WI38 (cell line): ENCODE results near the gene NOL7.
A peak's percentile ranks its signal among the peaks of the same experiment; 100 is the strongest.

Source experiments
- H3K4me3 ChIP-seq: 2 replicates; pipeline ENCODE4 v1.5.1; 2011; ENCODE audit warnings: low read depth, mild to moderate bottlenecking, control low read depth, low read length
- CTCF ChIP-seq: IDR thresholded peaks from 2 replicates; pipeline ENCODE4 v1.5.1; 2012; ENCODE audit warnings: low read depth, mild to moderate bottlenecking, control low read depth, low read length

The NOL7 gene

DNA sequence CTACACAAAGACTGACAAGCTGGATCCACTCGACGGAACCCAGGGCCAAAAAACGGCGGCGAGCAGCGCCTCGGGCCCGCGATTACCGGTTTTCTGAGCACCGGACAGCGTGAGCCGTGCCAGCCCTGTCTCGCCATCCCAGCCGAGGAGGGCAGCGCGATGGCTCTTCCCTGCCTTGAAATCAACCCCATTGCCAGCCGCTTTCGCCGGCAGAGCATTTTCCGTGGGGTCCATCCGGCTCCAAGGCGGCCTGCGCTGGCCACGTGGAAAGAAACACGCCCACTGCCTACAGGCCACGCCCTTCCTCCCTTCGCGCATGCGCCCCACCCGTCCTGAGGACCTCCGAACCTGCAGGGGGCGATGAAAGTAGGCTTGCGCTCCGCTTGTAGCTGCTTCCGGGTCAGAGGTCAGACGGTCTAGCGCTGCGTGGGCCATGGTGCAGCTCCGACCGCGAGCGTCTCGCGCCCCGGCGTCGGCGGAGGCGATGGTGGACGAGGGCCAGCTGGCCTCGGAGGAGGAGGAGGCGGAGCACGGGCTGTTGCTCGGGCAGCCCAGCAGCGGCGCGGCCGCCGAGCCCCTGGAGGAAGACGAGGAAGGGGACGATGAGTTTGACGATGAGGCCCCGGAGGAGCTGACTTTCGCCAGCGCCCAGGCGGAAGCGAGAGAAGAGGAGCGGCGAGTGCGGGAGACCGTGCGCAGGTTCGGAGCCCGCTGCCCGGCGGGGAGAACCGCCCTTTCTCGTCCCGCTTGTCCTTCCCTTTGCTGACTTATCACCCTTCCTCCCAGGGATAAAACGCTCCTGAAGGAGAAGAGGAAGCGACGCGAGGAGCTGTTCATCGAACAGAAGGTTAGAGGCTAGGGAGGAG lies at the start of gene NOL7:
Gene NOL7 (plus strand): TSS at position 410 of the 866 bp plus-strand sequence. CDS start 24 bp downstream, at position 434.
- peak; percentile 91 for TF ChIP-seq CTCF
- peak within 1 kb of the TSS; percentile 99 for H3K4me3 ChIP-seq

DNA sequence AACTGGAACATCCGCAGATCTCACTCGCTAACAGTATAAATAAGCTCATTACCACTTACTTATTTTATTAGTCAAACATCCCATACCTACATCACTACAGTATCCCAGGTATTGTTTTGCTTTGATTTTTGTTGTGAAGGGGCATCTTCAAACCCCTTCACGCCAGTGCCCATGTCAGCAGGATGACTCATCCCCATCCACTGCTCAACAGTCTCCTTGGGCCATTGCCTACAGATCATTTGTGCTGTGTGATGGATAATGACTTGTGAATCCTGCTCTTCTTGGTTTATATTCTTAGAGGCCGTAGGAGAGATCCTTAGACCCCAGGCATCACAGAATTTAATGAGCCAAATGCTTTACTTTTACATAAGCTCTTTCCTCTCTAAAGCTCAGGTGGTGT lies 49.2 kb upstream of the NOL7 start:
- TF ChIP-seq CTCF = no peak
- no peak overlapping the region for H3K4me3 ChIP-seq

DNA sequence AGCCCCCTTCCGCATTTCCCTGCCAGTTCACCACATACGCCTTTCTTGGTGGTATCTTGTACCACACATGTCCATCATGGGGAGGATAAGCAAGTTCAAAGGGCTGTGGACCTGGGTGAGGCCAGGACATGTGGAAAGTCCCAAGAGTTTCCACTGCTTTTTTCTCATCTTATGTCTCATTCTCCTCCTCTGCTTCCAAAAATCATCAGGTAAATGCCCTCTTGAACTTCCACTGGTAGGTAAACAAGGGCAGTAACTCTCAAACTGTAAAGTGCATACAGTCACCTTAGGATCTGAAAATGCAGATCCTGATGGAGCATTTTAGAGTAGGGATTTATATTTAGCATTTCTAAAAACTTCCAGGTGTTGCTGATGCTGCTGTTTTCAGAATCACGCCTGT lies 48.6 kb upstream of the NOL7 start:
- no peak for TF ChIP-seq CTCF
- no peak overlapping the region for H3K4me3 ChIP-seq

- H3K4me3 ChIP-seq = no peak overlapping the region
- no peak for TF ChIP-seq CTCF
Observed at GRCh38 chr6:13568970-13569369, 46.2 kb upstream of the NOL7 start.

DNA sequence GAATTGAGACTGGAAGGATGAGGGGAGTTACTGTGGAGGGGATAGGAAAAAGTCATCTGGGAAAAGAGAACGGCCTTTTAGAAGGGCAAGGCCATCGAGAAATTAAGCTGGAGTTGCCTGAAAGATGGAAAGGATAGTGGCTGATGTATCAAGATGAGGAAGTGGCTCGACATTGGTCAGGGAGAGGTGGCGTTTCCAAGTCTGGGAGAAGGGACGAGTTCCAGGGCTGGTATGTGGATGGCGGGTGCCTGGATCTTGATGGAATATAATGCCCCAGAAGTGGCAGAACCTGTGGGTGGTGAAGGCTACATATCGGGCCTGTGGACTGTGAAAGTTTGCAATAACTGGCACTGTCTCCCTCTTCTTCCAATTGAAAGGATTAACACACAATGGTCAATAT lies 42.9 kb upstream of the NOL7 start:
- no peak for TF ChIP-seq CTCF
- H3K4me3 ChIP-seq = no peak overlapping the region

- H3K4me3 ChIP-seq = peak overlapping the region; percentile 81
- TF ChIP-seq CTCF = no peak
Observed at GRCh38 chr6:13572951-13573654, 42.0 kb upstream of the NOL7 start.

DNA sequence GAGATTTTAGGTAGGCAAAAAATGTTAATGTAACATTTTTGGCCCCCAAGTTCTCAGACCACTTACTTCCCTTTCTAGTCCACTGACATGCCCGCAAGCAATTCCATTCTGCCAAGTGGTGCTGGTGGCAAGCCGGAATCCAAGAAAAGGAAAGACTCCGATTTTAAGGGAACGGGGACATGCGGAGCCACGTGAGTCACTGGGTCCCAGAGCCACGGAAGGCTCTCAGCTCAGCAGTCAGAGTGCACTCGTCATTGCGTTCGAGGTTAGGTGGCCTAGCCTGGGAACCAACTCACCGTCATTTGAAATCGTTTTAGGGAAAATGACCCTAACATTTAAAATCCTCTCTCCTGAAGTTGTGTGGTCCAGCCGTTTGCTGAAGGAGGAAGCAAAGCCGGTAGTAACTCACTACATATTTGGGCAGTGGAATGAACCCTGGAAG lies 41.4 kb upstream of the NOL7 start:
- H3K4me3 ChIP-seq = peak overlapping the region; percentile 81
- no peak for TF ChIP-seq CTCF
